HG02973 (cell line): ENCODE measurements around the gene MTG2.

Experiments used
- ATAC-seq: cut with Tn5 transposase; IDR thresholded peaks from one replicate; pipeline ENCODE4 v1.9.1; 2021; ENCODE audit warnings: moderate library complexity; ENCODE audit not compliant: unreplicated experiment

Gene MTG2

DNA sequence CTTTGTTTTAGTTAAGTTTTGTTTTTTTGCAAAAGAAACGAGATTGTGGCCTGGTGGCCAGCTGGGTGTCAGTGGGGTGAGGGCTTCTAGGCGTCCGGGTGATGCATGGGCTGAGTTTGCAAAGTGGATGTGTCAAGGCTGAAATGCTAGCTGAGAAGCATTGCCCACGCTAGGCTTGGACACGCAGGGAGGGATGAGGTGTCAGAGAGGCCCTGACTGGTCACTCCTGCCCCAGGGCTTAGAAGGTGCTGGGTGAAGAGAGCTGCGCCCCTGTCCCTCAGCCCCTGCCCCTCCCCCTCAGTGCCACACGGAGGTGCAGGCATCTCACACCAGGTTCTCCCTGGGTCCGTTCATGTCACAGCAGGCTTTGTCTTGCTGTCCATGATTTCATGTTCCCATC lies 63.6 kb downstream of the MTG2 start:
- ATAC-seq = no peak

DNA sequence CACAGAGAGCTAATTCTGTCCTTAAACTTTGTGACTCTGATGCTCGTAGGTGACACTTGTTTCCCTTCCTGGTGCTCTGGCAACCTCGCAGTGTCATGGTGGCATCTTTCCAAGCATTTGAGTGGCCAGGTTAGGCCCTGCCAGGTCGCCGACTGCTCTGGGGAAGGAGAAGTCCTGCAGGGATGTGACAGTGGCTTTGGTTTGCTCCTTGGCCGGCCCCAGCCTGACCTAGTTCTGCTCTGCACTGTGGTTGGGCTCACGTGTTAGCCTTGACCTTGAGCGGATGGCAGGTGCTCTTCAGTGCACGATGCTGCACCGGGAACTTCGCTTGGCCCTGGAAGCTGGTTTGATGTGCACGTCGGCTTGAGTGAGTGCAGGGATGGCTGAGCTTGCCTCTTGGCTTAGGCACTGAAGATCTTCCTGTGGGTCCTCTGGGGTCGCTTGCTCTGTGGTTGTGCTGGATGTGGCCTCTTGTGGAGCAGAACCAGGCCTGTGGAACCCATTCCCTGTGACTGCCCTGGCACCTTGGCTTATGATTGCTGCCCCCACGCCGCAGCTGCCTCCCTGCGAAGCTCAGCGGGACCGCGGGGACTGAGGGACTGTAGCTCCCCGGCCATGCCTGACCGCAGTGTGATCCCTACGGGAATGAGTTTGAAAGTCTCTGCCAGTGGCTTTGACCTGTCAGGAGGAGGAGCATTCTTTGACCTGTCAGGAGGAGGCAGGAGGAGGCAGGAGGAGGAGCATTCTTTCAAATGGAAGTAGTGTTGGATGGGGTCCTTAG lies 64.2 kb downstream of the MTG2 start:
- ATAC-seq = no peak

DNA sequence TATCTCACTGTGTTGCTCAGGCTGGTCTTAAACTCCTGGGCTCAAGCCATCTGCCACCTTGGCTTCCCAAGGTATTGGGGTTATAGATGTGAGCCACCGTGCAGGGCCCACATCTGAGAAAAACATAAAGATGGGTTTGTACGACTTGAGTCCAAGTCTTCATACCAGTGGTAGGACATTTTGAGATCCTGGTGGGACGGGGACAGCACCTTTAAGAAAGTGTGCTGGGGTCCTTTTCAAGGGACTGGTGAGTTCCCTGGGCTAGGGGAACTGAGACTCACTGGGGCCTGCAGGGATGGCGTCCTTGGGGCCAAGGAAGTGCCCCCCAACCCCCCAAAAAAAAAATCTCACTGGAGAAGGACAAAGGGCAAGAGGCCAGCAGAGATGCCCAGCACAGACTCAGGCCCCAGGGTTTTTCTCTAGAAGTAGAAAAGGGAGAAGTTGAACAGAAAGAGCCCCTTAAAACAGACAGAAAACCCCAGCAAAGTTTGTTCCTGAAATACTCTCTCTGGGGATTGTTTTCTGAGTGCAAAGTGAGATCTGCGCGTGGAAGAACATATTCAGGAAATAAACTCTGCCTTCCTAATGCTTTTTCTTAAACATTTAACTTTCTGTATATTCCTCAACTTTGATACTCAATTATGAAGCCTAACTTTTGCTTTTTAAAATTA lies 66.2 kb downstream of the MTG2 start:
- ATAC-seq = no peak

DNA sequence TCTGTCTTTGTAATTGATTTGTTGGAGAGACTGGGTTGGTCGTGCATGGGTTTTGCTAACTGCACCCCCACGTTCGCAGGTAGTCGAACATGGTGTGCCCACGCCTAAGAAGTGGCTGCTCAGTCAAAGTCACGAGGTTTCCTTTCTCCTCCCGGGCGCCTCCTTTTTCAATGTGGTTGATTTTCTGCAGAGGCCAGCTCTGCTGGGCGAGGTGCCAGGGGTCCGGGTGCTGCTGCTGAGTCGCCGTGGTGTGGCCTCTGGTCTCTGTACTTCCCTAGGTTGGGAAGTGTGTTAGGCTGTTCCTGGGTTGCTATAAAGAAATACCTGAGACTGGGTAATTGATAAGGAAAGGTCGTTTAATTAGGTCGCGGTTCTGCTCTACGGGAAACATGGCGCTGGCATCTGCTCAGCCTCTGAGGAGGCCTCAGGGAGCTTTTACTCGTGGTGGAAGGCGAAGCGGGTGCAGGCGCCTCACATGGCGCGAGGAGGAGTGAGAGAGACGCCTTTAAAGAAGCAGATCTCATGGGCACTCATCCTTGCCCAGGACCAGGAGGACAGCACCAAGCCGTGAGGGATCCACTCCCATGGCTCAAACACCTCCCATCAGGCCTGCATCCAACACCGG lies 69.6 kb downstream of the MTG2 start:
- no peak for ATAC-seq
